Right ventricle myocardium inferior (tissue), 1 donor: ENCODE data around the gene PLCH1. TPM values are rescaled to one million over a fixed set of nuclear protein-coding genes. Genes with fewer than 3 reads are reported as not detected.

Source experiments
- ATAC-seq: fragments of 200-7000 bp; cut with Tn5 transposase; one replicate; pipeline ENCODE4 v1.9.1; 2020; ENCODE audit warnings: mild to moderate bottlenecking, moderate library complexity
- DNase-seq: peaks from one replicate; pipeline ENCODE4 v3.0.0; 2021; ENCODE audit errors: missing footprints
- intact Hi-C: fragments of 100-400 bp; cut with DNase I; formaldehyde crosslinking; loops from one replicate; pipeline ENCODE4 v1.11.0; 2022
- long read RNA-seq: library from polyadenylated mRNA; unstranded; transcript quantifications from one replicate; pipeline ENCODE4 v2.0.0, GENCODE V29; 2021
- total RNA-seq: library from RNA; stranded (reverse); fragmentation: NEBNext Ultra II Directional; extraction: Animal tissue kit (Norgen Biotek cat#: 25700); gene quantifications from one replicate; pipeline ENCODE4 v1.2.1, GENCODE V29; 2021
- donor health status: DM: no; HTN: yes; CAD: no; lungs with severe emphysema.

Gene PLCH1, protein sequence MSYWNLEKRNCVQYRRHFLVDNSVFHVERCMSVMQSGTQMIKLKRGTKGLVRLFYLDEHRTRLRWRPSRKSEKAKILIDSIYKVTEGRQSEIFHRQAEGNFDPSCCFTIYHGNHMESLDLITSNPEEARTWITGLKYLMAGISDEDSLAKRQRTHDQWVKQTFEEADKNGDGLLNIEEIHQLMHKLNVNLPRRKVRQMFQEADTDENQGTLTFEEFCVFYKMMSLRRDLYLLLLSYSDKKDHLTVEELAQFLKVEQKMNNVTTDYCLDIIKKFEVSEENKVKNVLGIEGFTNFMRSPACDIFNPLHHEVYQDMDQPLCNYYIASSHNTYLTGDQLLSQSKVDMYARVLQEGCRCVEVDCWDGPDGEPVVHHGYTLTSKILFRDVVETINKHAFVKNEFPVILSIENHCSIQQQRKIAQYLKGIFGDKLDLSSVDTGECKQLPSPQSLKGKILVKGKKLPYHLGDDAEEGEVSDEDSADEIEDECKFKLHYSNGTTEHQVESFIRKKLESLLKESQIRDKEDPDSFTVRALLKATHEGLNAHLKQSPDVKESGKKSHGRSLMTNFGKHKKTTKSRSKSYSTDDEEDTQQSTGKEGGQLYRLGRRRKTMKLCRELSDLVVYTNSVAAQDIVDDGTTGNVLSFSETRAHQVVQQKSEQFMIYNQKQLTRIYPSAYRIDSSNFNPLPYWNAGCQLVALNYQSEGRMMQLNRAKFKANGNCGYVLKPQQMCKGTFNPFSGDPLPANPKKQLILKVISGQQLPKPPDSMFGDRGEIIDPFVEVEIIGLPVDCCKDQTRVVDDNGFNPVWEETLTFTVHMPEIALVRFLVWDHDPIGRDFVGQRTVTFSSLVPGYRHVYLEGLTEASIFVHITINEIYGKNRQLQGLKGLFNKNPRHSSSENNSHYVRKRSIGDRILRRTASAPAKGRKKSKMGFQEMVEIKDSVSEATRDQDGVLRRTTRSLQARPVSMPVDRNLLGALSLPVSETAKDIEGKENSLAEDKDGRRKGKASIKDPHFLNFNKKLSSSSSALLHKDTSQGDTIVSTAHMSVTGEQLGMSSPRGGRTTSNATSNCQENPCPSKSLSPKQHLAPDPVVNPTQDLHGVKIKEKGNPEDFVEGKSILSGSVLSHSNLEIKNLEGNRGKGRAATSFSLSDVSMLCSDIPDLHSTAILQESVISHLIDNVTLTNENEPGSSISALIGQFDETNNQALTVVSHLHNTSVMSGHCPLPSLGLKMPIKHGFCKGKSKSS (N-terminal part only)
- 1.3 TPM for total RNA-seq
- long read RNA-seq, result 0 reads

DNA sequence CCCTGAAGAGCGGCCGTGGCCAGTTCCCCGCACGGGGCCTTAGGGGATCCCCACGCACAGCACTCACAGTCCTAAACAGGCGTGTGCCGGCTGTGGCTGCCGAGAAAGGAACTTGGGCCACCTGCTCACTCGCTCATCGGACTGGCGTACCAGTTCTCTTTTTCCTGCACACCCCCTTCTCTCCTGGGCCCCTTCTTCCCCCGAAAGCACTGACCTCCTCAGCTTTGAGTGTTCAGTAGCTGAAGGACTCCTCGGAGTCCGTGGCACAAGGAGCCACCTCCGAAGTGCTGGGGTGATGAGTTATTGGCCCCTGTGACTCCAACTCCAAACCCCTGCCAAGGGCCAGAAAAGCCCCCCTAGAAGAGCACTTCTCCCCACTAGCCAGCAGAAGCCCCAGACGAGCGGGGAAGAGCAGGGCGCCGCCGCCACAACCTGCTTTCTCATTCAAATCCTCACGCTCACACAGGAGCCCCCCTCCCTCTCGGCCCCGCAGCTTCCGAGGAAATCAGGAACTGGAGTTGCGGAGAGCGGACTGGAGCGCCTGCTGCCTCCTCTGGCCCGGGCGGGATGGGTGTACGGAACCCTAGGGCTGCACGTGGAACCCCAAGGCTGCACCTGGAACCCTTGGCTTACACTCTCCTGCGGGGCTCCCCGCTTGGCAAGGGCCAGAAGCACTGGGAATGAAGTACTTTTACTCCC is at the start of gene PLCH1:
TSS of gene PLCH1 (minus strand) at position 446 of the 699 bp plus-strand sequence. CDS start 40,847 bp downstream, outside the sequence.
- intact Hi-C loops, result no loop called here
- ATAC-seq (peak; percentile 87), DNase-seq (peak; percentile 80)

DNA sequence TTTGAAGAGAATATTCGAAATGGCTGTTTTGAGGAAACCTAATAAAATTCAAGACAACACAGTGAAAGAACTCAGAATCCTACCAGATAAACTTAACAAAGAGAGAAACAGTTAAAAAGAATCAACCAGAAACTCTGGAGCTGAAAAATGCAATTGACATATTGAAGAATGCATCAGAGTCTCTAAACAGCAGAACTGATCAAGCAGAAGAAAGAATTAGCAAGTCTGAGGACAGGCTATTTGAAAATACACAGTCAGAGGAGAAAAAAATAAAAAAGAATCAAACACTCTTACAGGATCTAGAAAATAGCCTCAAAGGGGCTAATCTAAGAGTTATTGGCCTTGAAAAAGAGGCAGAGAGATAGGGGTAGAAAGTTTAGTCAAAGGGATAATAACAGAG is 47.7 kb upstream of the PLCH1 start:
- DNase-seq (no peak), ATAC-seq (no peak)
- intact Hi-C loops, result no loop called here

DNA sequence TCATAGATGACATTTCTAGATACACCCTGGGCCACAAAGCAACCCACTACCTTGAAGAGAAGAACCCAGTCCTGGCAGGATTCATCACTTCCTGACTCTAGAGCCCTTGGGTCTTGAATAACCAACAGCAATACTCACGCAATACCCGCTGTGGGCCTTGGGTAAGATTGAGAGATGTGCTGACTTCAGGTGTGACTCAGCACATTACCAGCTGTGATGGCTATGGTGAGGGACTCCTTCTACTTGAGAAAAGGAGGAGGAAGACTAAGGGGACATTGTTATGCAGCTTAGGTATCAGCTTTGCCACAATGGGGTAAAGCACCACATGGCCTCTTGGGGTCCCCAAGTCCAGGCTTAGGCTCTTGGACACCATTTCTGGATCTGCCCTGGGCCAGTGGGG is 46.3 kb upstream of the PLCH1 start:
- DNase-seq, result no peak
- intact Hi-C loops, result no loop called here
- ATAC-seq, result no peak

DNA sequence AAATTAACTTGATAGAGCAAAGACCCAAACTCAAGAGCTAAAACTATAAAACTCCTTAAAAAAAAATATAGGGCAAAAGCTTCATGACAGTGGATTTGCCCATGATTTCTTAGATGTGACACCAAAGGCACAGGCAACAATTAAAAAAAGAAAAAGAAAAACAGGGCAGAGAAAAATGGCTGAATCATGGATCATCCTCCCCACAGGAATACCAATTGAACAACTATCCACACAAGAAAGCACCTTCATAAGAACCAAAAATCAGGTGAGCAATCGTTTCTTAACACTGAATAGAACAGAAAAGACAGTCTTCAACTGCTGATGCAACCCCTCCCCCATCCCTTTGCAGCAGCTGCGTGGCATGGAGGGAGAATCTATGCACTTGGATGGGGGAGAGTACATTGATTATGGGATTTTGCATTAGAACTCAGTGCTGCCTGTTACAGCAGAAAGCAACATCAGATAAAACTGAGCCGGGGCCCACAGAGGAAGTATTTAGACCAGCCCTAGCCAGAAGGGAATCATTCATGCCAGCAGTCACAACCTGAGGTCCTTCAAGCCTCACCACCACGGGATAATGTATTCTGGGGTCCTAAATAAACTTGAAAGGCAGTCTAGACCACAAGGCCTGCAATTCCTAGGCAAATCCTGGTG is 45.5 kb upstream of the PLCH1 start:
- no peak for ATAC-seq
- DNase-seq, result no peak
- intact Hi-C loops, result no loop called here

DNA sequence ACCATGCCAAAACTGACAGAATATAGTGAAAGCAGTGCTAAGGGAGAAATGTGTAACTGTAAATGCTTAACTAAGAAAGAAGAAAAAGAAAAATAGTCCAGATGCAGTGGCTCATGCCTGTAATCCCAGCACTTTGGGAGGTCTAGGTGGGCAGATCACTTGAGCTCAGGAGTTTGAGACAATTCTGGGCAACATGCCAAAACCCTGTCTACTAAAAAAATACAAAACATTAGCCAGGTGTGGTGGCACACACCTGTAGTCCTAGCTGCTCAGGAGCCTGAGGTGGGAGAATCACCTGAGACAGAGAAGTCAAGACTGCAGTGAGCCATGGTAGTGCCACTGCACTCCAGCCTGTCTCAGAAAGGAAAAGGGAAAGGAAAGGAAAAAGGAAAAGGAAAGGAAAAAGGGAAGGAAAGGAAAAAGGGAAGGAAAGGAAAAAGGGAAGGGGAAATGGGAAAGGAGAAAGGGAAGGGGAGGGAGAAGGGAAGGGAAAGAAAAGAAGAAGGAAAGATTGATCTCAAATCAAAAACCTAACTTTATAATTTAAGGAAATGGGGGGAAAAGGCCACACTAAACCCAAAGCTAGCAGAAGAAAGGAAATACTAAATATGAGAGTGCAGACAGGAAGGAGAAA is 40.9 kb upstream of the PLCH1 start:
- ATAC-seq, result no peak
- intact Hi-C loops, result no loop called here
- no peak for DNase-seq

DNA sequence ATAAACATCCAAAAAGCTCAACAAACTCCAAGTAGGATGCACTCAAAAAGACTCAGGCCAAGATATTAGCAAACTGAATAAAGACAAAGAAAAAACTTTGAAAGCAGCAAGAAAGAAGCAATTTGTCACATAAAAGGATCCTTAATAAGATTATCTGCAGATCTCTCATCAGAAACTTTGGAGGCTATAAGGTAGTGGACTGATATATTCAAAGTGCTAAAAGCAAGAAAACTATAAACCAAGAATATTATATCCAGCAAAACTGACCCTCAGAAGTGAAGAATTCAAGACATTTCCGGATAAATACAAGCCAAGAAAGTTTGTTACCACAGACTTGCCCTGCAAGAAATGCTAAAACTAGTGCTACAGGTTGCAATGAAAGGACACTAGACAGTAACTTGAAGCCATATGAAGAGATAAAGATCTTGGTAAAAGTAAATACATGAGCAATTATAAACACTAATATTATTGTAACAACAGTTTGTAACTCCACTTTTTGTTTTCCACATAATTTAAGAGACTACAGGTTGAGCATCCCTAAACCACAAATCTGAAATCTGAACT is 37.6 kb upstream of the PLCH1 start:
- ATAC-seq, result no peak
- intact Hi-C loops, result no loop called here
- no peak for DNase-seq

DNA sequence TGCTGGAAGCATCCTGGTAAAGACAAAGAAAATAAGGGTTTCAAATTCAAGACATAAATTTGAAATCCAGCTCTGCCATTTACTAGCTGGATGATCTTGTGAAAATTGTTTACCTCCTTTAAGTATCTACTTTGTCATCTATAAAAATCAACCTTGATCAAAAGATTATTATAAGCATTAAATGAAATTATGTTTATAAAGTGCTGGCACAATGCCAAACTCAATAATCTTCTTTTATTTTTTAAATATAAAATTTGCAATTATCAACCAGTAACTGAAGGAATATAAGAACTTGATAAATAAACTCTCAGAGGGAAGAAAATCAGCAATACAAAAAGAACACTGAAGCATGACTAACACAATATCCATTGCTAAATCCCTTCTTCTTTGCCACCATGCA is 35.4 kb upstream of the PLCH1 start:
- intact Hi-C loops, result no loop called here
- ATAC-seq, result no peak
- no peak for DNase-seq

DNA sequence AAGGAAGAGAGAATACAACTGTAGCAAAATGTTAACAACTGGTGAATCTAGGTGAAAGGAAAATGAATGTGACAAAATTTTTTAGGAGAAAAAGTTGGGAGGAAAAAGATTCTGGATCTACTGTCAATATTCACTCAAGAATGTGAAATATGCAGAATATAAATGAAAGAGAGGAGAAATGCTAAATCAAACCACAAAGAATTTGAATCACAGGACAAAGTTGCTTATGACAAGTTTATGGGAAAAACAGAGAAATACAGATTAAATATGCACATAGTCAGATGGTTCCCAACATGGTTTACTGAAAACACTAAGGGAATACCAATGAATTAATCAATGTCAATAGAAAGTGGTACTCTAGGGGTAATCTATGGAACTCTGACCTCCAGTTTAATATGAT is 33.6 kb upstream of the PLCH1 start:
- DNase-seq, result no peak

DNA sequence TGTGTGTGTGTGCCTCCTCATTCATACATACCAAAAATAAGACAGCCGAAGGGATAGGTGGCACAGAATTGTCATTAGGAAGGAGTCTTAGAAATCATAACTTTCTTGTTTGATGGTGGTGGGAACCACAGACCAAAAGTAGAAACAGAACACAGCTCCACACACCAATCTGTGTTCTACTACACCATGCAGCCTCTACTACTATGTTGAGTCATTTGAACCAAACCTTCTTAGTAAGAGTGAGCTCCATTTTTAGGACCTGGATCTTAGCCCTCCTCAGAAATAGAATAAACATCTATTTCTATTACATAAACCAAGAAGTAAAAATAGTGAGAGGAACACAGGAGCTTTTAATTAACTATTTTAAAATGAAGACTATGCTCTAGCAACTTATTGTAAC is 27.9 kb upstream of the PLCH1 start:
- intact Hi-C loops, result no loop called here
- DNase-seq (no peak), ATAC-seq (no peak)

More for the DNA sequence above, 33.6 kb upstream of the PLCH1 start:
- ATAC-seq, result no peak
- intact Hi-C loops, result no loop called here

DNA sequence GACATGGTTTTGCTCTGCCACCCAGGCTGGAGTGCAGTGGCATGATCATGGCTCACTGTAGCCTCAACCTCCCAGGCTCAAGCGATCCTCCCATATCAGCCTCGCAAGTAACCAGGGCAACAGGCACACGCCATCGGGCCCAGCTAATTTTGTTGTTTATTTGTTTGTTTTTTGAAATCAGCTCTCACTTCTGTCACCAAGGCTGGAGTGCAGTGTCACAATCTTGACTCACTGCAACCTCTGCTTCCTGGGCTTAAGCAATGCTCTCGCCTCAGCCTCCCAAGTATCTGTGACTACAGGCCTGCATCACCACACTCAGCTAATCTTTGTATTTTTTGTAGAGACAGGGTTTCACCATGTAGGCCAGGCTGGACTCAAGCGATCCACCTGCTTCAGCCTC is 26.3 kb upstream of the PLCH1 start:
- intact Hi-C loops, result no loop called here
- no peak for ATAC-seq
- DNase-seq, result no peak

DNA sequence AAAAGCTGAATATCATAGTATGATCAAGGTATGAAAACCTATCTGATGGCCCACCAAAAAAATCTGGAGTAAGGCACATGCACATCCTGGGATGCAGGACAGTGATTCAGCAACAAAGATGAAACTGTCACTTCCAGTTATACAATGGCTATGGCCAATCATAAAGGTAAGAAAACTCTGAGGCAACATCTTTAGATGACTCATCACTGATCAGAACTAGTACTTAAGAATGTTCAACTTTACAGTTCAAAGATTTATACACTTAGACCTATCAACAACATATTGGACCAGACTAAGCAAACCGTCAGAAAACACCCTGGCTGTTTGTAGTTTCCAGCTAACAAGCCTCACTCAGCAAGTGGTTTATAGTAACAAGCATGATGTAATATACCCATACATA is 21.3 kb upstream of the PLCH1 start:
- intact Hi-C loops, result loop anchor here (10.0 kb wide), 1 partner anchor 109 kb away; the partner anchor contains the start of gene GMPS
- DNase-seq (no peak), ATAC-seq (no peak)

DNA sequence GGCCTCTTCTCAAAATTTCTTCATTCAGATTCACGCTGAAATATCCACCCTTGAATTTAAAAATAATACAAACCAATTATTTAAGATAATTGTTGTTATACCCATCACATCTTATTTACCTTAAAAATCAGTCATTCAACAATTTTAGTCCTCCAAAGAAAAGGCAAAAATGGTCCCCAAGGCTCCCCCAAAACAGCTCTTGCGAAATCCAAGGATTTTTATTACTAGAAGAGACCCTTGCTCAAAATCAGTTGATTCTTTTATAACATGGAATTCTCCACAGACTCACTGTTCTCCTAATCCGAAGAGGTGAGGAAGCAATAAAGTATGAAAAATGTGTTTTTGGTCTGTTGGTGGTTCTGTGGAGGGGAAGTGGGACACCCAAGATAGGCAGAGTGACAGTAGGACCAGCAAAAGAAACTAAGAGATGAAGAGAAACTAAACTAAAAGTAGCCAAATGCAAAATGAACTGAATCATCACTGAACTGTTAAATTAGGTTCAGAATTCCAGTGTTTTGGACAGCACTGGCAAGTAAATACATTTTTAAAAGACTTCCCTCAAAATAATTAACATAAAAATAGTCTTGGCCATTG is 19.1 kb upstream of the PLCH1 start:
- intact Hi-C loops, result loop anchor here (10.0 kb wide), 1 partner anchor 111 kb away; the partner anchor contains the start of gene GMPS
- no peak for DNase-seq
- no peak for ATAC-seq

DNA sequence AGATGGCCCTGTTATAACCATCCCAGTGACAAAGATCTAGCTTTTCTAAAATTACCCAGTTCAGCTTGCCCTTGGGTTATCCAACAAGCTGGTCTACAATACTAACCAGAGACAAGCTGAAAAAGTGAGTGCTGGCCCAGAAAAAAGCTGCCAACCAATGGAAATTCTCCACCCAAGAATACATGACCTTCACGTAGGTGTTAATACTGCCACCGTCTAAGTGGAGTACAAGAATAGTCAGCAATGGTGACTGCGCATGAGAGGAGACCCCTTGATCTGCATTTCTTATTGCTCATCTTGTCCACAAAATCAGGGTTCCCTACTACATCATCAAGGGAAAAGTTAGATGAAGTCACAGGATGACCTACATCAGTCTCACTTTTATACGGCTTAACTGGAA is 15.8 kb upstream of the PLCH1 start:
- ATAC-seq (no peak), DNase-seq (no peak)
- intact Hi-C loops, result loop anchor here (10.0 kb wide), 1 partner anchor 114 kb away; the partner anchor contains the start of gene GMPS

DNA sequence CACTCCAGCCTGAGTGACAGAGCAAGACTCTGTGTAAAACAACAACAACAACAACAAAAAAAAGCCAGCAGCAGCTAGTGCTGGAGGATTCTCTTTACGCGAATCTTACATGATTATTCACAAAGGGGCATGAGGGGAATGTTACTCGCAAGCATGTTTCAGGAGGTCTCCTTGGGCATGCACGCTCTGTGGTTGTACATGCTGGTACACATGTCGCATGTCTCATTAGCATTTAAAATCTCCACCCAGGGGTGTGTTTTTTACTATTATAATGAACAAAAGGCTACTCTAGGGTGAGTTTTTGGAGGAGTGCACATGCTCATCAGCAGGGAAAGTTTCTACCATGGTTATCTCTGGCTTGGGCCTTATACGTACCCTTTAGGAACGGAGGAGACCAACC is 12.7 kb upstream of the PLCH1 start:
- intact Hi-C loops, result no loop called here
- no peak for ATAC-seq
- no peak for DNase-seq

DNA sequence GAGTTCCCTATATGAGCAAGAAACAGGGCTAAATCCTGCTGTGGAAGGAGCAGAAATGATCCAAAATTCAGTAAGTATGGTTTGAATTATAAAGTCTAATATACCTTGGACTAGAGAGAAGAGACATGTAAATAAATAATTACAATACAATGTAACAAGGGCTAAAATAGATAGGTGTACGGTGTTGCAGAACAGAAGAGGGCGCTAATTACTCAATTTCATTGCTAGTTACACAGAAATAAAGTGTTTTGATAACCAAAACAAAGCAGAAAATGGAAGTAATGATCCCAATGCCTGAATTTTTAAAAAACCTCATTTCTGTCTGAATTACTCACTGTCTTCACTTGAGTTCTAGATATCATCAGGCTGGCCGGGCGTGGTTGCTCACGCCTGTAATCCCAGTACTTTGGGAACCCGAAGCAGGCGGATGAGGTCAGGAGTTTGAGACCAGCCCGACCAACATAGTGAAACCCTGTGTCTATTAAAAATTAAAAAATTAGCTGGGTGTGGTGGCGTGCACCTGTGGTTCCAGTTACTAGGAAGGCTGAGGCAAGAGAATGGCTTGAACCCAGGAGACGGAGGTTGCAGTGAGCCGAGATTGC is 8.3 kb upstream of the PLCH1 start:
- intact Hi-C loops, result no loop called here
- no peak for DNase-seq
- no peak for ATAC-seq

DNA sequence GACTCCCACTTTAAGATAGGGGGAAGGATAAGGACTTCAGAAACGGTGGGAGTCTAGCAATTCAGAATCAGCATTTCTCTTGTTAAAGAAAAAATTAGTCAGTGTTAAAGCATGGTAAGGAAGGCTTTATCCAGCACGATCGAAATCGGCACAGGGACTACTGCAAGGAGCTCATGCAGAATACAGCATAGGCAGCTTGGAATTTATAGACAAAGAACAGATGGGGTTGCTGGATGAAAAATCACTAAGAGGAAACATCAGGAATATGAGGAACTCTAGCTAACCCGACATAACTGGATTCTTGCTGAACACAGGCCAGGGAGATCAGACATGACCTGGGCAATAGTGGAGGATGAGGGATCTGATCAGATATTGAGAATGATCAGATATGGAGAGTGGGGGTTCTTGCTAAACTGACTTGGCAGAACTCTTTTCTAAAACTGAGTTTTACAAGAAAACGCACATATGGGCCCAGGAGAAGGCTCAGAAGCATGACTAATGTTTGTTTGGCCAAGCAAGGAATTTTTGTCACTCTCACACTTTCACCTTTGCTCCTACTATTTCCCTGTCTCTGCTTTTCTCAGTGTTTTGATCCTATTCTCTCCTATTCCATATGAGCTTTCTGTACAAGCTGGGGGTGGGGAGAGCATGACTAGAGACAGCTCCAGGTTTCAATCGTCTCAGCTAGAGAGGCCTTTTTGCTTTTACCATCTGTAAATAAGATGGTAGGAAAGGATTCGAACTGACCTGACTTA is 3.9 kb upstream of the PLCH1 start:
- intact Hi-C loops, result no loop called here
- no peak for DNase-seq
- no peak for ATAC-seq
